CD1c-positive myeloid dendritic cell (primary cell): ENCODE data around the gene FUT2.

ENCODE experiments used
- DNase-seq: peaks from one replicate; pipeline ENCODE4 v3.0.0-alpha.2; 2016; ENCODE audit errors: extremely low spot score

FUT2 gene

DNA sequence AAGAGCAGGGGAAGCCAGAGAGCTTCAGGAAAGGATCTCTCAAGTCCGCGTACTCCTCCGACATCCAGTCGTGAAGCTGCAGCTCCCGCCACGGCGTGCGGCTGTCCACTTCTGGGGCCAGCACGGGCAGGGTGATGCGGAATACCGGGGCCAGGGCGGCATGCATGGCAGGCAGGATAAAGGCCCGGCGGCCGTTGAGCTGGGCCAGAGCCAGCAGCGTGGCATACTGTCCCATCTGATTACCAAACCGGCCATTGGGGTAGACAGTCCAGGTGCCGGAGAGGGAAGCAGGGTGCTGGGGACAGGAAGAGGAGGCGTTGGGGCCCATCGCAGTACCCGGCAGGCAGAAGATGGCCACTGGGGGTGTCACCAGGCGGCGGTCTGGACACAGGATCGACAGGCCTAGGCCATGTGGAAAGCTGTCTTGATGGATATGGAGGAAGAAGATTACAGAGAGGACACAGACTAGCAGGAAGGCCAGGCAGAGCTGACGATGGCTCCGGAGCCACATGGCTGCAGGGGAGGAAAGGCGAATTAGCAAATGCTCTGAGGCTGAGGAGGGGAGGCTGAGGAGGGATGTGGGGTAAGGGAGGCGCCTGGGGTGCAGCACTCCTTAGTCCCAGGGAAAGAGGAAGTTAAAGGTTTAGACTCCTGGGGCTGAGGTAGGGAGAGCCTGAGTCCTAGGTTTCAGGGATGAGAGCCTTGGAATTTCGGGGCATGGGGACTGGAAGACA, 55.2 kb downstream of the FUT2 start:
- no peak for DNase-seq

GRCh38 chr19:48751845-48752495, 56.2 kb downstream of the FUT2 start:
- DNase-seq: no peak

GRCh38 chr19:48752496-48753365, 57.0 kb downstream of the FUT2 start, which contains the start of gene FUT1:
TSS of gene FUT1 (minus strand) at chr19:48752641. CDS start at chr19:48751281, 1,360 bp downstream.
- peak; percentile 17 for DNase-seq

DNA sequence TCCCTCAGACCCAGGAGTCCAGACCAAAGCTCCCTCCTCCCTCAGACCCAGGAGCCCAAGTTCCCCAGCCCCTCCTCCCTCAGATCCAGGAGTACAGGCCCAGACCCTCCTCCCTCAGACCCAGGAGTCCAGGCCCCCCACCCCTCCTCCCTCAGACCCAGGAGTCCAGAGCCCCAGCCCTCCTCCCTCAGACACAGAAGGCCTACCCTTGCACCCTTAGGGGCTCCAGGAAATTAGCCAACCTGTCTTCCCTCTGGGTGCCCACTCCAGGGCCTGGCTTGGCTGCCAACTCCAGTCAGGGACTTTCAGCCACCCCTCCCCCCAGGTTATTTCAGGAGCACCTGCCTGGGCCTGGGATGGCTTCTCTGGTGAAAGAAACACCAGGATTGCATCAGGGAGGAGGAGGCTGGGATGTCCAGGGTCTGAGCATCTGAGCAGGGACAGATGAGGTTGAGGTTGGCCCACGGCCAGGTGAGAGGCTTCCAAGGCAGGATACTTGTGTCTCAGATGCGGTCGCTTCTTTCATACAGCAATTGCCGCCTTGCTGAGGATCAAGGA, 59.4 kb downstream of the FUT2 start, which contains the start of gene FGF21:
FGF21 (plus strand) TSS at position 441 of the 558 bp plus-strand sequence. CDS start 713 bp downstream, outside the sequence.
- no peak for DNase-seq
